Right lobe of liver (tissue), 4 donors: ENCODE measurements around the gene ENOX1.

Experiments used
- CTCF ChIP-seq, 4 donors: fragments of 200-600 bp in 3 of 4; fragments of 450-650 bp in 1 of 4; IDR thresholded peaks; one replicate each; pipeline versions ENCODE4 v1.5.1 to v1.8.0; 2016 to 2022; ENCODE audit warnings: antibody characterized with exemption in 4 of 4, mild to moderate bottlenecking in 2 of 4
- POLR2A ChIP-seq: fragments of 450-650 bp; IDR thresholded peaks from one replicate; pipeline ENCODE4 v1.6.1; 2017; ENCODE audit warnings: antibody characterized with exemption, mild to moderate bottlenecking
- donor health status: DM: no; HTN: no; CAD: no.
- donor health status: DM: no; HTN: no; CAD: no.
- donor health status: DM: no; HTN: yes; CAD: no.

GRCh38 chr13:43561081-43561480 is 225.7 kb downstream of the ENOX1 start:
- TF ChIP-seq POLR2A, result no peak
- TF ChIP-seq CTCF (IDR thresholded peaks at IDR 0.05), result no peak
